Stimulated activated CD8-positive, alpha-beta memory T cell treated with anti-CD3 and anti-CD28 coated beads, Interleukin-4, amount 100 ng/mL, for 24 hours (primary cell): ENCODE results near the gene FNTB.
"Not testable (repeated sequence)": the region's sequence is repeated elsewhere in the genome, so short reads cannot be mapped to it uniquely, and the experiment has no call there.

Experiments
- DNase-seq: peaks from one replicate; pipeline ENCODE4 v3.0.0-alpha.2; 2020; ENCODE audit warnings: low read depth

Gene FNTB

GRCh38 chr14:65019944-65020566 lies 33.4 kb downstream of the FNTB start:
- DNase-seq = no peak

- no peak for DNase-seq
These were observed 38.3 kb downstream of the FNTB start for GRCh38 chr14:65024957-65025356.

GRCh38 chr14:65025818-65026217 lies 39.1 kb downstream of the FNTB start:
- DNase-seq = no peak

GRCh38 chr14:65026526-65026925 lies 39.8 kb downstream of the FNTB start:
- DNase-seq = no peak

- no peak for DNase-seq
These were observed 40.6 kb downstream of the FNTB start for GRCh38 chr14:65027127-65027799.

GRCh38 chr14:65028937-65029336 lies 42.2 kb downstream of the FNTB start:
- no peak for DNase-seq

GRCh38 chr14:65031321-65031720 lies 44.6 kb downstream of the FNTB start:
- DNase-seq = not testable (repeated sequence)

GRCh38 chr14:65032319-65032718 lies 45.6 kb downstream of the FNTB start:
- no peak for DNase-seq

- no peak for DNase-seq
These were observed 46.5 kb downstream of the FNTB start for GRCh38 chr14:65033181-65033580.

GRCh38 chr14:65034021-65034420 lies 47.3 kb downstream of the FNTB start:
- no peak for DNase-seq

GRCh38 chr14:65035049-65035448 lies 48.4 kb downstream of the FNTB start:
- DNase-seq = no peak

GRCh38 chr14:65038966-65039365 lies 52.3 kb downstream of the FNTB start:
- no peak for DNase-seq

- DNase-seq = no peak
These were observed 54.2 kb downstream of the FNTB start for GRCh38 chr14:65040666-65041433.

- DNase-seq = no peak
These were observed 54.8 kb downstream of the FNTB start for GRCh38 chr14:65041434-65041915.

- DNase-seq = no peak
These were observed 55.6 kb downstream of the FNTB start for GRCh38 chr14:65042296-65042695.

- no peak for DNase-seq
These were observed 56.2 kb downstream of the FNTB start for GRCh38 chr14:65042731-65043372.

- no peak for DNase-seq
These were observed 57.3 kb downstream of the FNTB start for GRCh38 chr14:65043893-65044595.

GRCh38 chr14:65044596-65044959 lies 57.9 kb downstream of the FNTB start:
- DNase-seq = no peak

- no peak for DNase-seq
These were observed 58.3 kb downstream of the FNTB start for GRCh38 chr14:65045006-65045405.

GRCh38 chr14:65045709-65046108 lies 59.0 kb downstream of the FNTB start:
- DNase-seq = no peak

- DNase-seq = no peak
These were observed 66.1 kb downstream of the FNTB start for GRCh38 chr14:65052832-65053231.

- DNase-seq = no peak
These were observed 66.8 kb downstream of the FNTB start for GRCh38 chr14:65053466-65053865.
